GM18517 (cell line): ENCODE results near the gene DAP3.
"Not testable (repeated sequence)": the region's sequence is repeated elsewhere in the genome, so short reads cannot be mapped to it uniquely, and the experiment has no call there.

Experiments
- ATAC-seq: cut with Tn5 transposase; IDR thresholded peaks from one replicate; pipeline ENCODE4 v1.9.1; 2021; ENCODE audit warnings: mild to moderate bottlenecking, moderate library complexity; ENCODE audit not compliant: unreplicated experiment

Gene DAP3

GRCh38 chr1:155681776-155682175 lies 7.1 kb upstream of the DAP3 start:
- no peak for ATAC-seq

DNA sequence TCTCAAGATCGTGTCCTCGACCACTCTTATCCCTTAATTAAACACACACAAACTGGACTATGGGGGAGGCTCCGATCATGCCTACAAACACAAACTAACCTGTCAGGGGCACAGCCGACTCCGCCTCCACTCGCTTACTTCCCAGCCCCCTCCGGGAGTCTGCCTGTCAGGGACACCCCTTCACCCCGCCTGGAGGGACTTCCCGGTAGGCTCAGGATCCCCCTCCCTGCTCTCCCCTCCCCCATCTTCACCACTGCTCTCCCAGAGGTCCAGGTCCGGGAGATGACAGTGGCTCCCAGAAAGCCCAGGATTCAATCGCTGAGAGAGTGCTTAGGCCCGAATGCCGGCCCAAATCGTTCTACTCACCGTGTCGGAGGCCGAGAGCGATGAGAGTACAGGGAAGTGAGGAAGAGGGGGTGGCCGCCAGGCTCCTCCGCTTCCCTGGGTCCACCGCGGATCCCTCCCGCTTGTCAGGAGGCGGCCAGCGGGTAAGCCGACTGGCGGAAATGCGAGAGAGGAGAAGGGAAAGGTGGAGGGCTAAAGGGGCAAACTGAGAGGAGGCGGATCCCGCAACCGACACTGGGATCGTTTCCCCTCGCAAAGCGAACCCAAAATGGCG lies 1.1 kb upstream of the DAP3 start:
- peak; percentile 22 for ATAC-seq

GRCh38 chr1:155688324-155689080 lies 389 bp upstream of the DAP3 start, which contains the start of gene YY1AP1:
TSS of gene YY1AP1 (minus strand) at chr1:155688774. CDS start at chr1:155680436, 8,338 bp downstream.
- ATAC-seq, result peak; percentile 72

DNA sequence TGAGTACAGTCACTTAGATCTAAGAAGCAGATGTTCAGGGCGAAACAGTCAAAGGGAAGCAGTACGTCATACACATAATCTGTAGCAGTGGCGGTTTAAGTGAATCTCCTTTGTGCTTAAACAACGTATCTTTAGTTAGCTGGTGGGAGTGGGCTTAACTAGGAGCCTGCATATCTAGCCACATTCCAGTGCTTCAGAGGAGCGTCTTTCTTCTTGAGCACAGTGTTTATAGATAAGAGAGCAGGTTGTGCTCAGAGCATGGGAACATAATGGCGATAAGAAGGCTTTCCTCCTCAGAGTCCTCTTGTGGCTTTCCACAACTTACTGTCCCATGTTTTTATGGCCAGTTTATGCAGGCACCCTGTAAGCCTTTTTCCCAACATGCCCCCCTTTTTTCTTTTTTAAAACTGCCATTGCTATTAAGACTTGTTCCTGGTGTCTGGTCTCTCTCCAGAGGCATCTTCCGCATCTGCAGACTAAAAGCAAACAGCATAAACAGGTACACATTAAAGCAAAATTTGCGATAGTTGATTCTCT lies 3.2 kb downstream of the DAP3 start:
- ATAC-seq, result no peak

GRCh38 chr1:155694167-155694566 lies 5.3 kb downstream of the DAP3 start:
- no peak for ATAC-seq

- ATAC-seq, result no peak
These were observed 6.2 kb downstream of the DAP3 start for GRCh38 chr1:155695072-155695471.

GRCh38 chr1:155695608-155696007 lies 6.7 kb downstream of the DAP3 start:
- ATAC-seq, result no peak

GRCh38 chr1:155696524-155696923 lies 7.6 kb downstream of the DAP3 start:
- ATAC-seq, result no peak

- ATAC-seq, result no peak
These were observed 8.2 kb downstream of the DAP3 start for GRCh38 chr1:155697046-155697445.

DNA sequence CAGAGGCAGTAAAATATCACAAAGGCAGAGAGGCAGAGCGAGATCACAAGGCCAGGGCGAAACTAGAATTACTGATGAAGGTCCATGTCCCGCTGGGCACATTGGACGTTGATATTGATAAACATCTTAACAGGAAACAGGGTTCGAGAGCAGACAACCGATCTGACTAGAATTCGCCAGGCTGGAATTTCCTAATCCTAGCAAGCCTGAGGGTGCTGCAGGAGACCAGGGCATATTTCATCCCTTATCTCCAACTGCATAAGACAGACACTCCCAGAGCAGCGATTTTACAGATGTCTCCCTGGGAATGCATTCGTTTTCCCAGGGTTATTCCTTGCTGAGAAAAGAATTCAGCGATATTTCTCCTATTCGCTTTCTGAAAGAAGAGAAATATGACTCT lies 8.7 kb downstream of the DAP3 start:
- not testable (repeated sequence) for ATAC-seq

- no peak for ATAC-seq
These were observed 9.6 kb downstream of the DAP3 start for GRCh38 chr1:155698382-155699038.

DNA sequence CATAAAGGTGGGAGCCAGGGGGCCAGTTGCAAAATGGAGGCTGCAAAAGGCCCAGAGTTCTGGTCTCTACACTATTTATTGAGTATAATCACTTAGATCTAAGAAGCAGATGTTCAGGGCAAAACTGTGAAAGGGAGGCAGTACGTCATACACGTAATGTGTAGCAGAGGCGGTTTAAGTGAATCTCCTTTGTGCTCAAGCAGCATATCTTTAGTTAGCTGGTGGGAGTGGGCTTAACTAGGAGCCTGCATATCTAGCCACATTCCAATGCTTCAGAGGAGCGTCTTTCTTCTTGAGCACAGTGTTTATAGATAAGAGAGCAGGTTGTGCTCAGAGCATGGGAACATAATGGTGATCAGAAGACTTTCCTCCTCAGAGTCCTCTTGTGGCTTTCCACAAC lies 10.2 kb downstream of the DAP3 start:
- not testable (repeated sequence) for ATAC-seq

DNA sequence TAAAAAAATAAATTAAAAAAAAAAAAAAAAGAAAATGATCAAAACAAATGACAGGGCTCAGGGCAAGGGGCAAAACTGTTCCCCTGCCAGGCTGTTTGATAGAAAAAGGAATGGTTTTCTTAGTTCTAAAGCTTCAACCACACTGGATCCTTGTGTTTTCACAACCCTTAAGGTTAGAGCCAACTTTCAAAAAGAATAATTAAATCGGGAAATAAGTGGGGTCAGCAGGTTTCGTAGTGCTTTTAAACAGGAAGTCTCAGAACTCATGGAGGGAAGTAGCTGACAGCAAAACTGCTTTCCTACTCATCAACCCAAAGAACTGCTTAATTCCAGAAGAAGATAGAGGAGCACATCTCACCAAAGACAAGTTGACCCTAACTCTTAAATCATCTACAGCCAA lies 12.8 kb downstream of the DAP3 start:
- not testable (repeated sequence) for ATAC-seq

GRCh38 chr1:155703216-155703615 lies 14.3 kb downstream of the DAP3 start:
- no peak for ATAC-seq

GRCh38 chr1:155704414-155704813 lies 15.5 kb downstream of the DAP3 start:
- ATAC-seq, result not testable (repeated sequence)

DNA sequence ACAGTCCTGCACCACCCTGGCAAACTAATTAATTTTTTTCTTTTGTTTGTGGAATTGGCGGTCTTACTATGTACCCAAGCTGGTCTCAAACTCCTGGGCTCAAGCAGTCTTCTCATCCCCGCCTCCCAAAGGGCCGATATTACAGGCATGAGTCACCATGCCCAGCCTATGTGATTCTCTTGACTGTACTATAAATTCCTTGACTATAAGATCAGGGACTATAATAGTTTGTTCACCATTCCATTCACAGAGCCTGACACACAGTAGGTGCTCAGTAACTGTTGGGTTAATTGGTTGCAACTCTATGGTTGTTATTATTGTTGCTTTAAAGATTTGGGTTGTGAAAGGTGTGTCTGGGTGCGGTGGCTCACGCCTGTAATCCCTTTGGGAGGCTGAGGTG lies 17.2 kb downstream of the DAP3 start:
- no peak for ATAC-seq

DNA sequence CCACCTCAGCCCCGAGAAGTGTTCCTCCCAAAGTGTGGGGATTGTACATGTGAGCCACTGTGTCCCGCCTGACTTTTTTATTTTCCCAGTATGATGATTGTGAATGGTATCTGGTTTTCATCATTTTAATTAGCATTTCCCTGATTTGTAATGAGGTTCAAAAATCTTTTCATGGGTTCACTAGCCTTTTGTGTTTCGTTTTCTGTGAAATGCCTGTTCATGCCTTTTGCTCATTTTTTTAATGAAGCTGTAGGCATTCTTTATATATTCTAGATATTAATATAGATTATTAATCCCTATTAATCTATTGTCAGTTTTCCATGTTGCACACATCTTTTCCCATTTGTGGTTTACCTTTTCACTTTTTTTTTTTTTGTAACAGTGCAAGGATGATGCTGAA lies 20.5 kb downstream of the DAP3 start:
- no peak for ATAC-seq

- not testable (repeated sequence) for ATAC-seq
These were observed 22.6 kb downstream of the DAP3 start for GRCh38 chr1:155711457-155711856.

DNA sequence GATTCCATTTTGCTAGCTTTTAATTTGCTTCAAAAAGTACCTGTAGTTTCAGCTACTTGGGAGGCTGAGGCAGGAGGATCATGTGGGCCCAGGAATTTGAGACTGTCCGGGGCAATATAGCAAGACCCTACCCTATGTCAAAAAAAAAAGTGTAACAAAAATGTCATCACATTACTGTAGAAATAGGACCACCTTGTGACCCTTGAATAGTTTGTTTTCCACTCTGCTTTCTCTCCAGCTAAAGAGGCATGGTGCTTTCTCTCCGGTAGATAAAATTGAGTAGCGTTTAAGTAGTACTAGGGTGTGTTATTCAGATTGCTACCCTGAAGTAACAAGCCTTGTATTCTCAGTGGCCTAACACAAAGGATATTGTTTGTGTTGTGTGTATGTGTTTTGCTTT lies 23.7 kb downstream of the DAP3 start:
- not testable (repeated sequence) for ATAC-seq

DNA sequence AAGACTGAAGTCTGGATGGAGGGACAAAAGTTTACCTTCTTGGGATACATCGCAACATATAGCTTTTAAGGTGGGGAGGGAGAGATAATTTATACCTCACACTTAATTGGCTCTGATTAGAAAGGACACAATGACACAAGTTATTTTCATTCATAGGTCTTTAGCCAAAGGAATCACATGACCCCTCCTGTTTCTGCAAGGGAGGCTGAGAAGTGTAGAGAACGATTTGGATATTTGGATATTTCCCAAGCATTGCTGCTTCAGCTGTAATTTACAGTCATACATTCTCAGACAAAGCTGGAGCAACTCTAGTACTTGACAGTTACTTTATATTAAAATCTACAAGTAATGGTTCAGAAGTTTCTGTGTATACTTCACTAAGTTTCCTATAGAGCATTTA lies 24.2 kb downstream of the DAP3 start:
- no peak for ATAC-seq

- not testable (repeated sequence) for ATAC-seq
These were observed 26.2 kb downstream of the DAP3 start for GRCh38 chr1:155715056-155715455.

DNA sequence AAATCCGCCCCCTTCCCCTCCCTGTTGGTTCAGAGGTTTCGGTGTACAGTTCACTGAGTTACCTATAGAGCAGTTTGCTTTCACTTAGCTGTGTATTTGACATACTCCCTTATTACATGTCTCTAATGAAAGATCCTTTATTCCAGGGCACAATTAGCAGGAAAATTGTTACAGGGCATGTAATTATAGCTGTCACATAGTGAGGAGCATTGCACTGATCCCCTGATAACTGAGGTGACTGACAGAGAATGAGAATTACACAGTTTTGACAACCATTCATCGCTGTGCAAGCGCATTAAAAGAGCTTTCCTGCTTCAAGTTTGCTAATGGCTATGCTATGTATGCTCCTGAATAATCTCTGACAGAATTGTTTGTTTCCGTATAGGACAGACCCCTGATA lies 26.9 kb downstream of the DAP3 start:
- no peak for ATAC-seq
